Gastrocnemius medialis (tissue), 4 donors: Measurements from ENCODE around the gene PRDM5.
"Not testable (repeated sequence)": the region's sequence is repeated elsewhere in the genome, so short reads cannot be mapped to it uniquely, and the experiment has no call there.

Source experiments
- CTCF ChIP-seq, 5 experiments: fragments of 450-650 bp in 3 of 5; fragments of 200-600 bp in 2 of 5; sonication (generic) in 2 of 5; IDR thresholded peaks in 4 of 5; conservative IDR thresholded peaks in 1 of 5; 1 replicate in 4 of 5; 2 replicates in 1 of 5; pipeline ENCODE4 v1.5.1; 2016 to 2019; ENCODE audit warnings: antibody characterized with exemption in 5 of 5, mild to moderate bottlenecking in 3 of 5, moderate library complexity in 3 of 5
- POLR2A ChIP-seq, 2 donors: fragments of 450-650 bp; IDR thresholded peaks; one replicate each; pipeline ENCODE4 v1.6.1; 2017; ENCODE audit warnings: antibody characterized with exemption in 2 of 2, mild to moderate bottlenecking in 2 of 2, moderate library complexity in 2 of 2

- not testable (repeated sequence) for TF ChIP-seq POLR2A (IDR thresholded peaks at IDR 0.05); CTCF (IDR thresholded peaks at IDR 0.05 in 4 of 5, conservative IDR thresholded peaks at IDR 0.05 in 1 of 5)
These were observed 274.2 kb downstream of the PRDM5 start for GRCh38 chr4:120648336-120648735.
